PC-3 (cell line): Measurements from ENCODE around the gene NPFFR1.

Experiments used
- CTCF ChIP-seq: fragments of 300-600 bp; sonication (generic); conservative IDR thresholded peaks from 2 replicates; pipeline ENCODE4 v1.5.1; 2017; ENCODE audit warnings: antibody characterized with exemption, low read depth, mild to moderate bottlenecking, low read length
- EZH2 ChIP-seq: fragments of 300-600 bp; sonication (generic); IDR thresholded peaks from one replicate; pipeline ENCODE4 v1.6.1; 2017; ENCODE audit warnings: antibody characterized with exemption, mild to moderate bottlenecking, low read length; ENCODE audit not compliant: unreplicated experiment
- EZH2phosphoT487 ChIP-seq: fragments of 300-600 bp; sonication (generic); IDR thresholded peaks from 2 replicates; pipeline ENCODE4 v1.6.1; 2018; ENCODE audit warnings: mild to moderate bottlenecking, antibody characterized with exemption, low read length, borderline replicate concordance

DNA sequence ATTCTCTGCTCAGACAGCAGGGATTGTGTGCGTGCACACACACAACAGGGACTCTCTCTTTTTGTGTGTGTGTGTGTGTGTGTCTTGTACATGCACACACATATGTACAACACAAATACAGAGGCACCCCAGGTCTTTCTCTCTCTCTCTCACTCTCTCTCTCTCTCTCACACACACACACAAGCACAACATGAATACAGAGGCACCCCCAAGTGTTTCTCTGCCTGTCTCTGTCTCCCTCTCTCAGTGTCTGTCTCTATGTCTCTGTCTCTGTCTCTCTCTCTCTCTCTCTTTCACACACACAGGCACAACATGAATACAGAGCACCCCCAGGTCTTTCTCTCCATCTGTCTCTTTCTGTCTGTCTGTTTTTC, 746 bp downstream of the NPFFR1 start:
- TF ChIP-seq CTCF (no peak), EZH2 (no peak), EZH2phosphoT487 (no peak)
